GM21528 (cell line): ENCODE measurements around the gene NTM.

ENCODE experiments used
- ATAC-seq: cut with Tn5 transposase; IDR thresholded peaks from one replicate; pipeline ENCODE4 v1.9.1; 2021; ENCODE audit warnings: mild to moderate bottlenecking, moderate library complexity; ENCODE audit not compliant: unreplicated experiment, low FRiP score

NTM gene

GRCh38 chr11:132248580-132248979 lies 878.2 kb downstream of the NTM start:
- ATAC-seq: no peak

GRCh38 chr11:132249256-132249655 lies 878.8 kb downstream of the NTM start:
- ATAC-seq: no peak

GRCh38 chr11:132251061-132251460 lies 880.6 kb downstream of the NTM start:
- no peak for ATAC-seq

GRCh38 chr11:132253469-132254264 lies 883.3 kb downstream of the NTM start:
- ATAC-seq: no peak

GRCh38 chr11:132254906-132255305 lies 884.5 kb downstream of the NTM start:
- ATAC-seq: no peak

- ATAC-seq: no peak
These were observed 886.3 kb downstream of the NTM start for GRCh38 chr11:132256528-132257279.

- ATAC-seq: no peak
These were observed 887.5 kb downstream of the NTM start for GRCh38 chr11:132257871-132258270.

GRCh38 chr11:132258875-132259274 lies 888.5 kb downstream of the NTM start:
- ATAC-seq: no peak

GRCh38 chr11:132260636-132261035 lies 890.2 kb downstream of the NTM start:
- no peak for ATAC-seq

GRCh38 chr11:132263241-132263640 lies 892.8 kb downstream of the NTM start:
- no peak for ATAC-seq

GRCh38 chr11:132263875-132264274 lies 893.5 kb downstream of the NTM start:
- no peak for ATAC-seq

- ATAC-seq: no peak
These were observed 894.2 kb downstream of the NTM start for GRCh38 chr11:132264616-132265015.

- ATAC-seq: no peak
These were observed 908.6 kb downstream of the NTM start for GRCh38 chr11:132278801-132279574.

GRCh38 chr11:132284048-132284447 lies 913.6 kb downstream of the NTM start:
- no peak for ATAC-seq

- ATAC-seq: no peak
These were observed 914.2 kb downstream of the NTM start for GRCh38 chr11:132284611-132285010.

GRCh38 chr11:132285631-132286030 lies 915.2 kb downstream of the NTM start:
- ATAC-seq: no peak

- ATAC-seq: no peak
These were observed 915.7 kb downstream of the NTM start for GRCh38 chr11:132286106-132286505.

- ATAC-seq: no peak
These were observed 917.6 kb downstream of the NTM start for GRCh38 chr11:132288036-132288435.

GRCh38 chr11:132289590-132290256 lies 919.3 kb downstream of the NTM start:
- ATAC-seq: no peak

- ATAC-seq: no peak
These were observed 923.2 kb downstream of the NTM start for GRCh38 chr11:132293586-132293985.
